Activated naive CD4-positive, alpha-beta T cell treated with Interleukin-2 at 50 U/mL for 16 hours (primary cell): Measurements from ENCODE around the gene COCH.
"Not testable (repeated sequence)": the region's sequence is repeated elsewhere in the genome, so short reads cannot be mapped to it uniquely, and the experiment has no call there.

ENCODE experiments used
- DNase-seq: peaks from one replicate; pipeline ENCODE4 v3.0.0-alpha.2; 2020

The COCH gene

DNA sequence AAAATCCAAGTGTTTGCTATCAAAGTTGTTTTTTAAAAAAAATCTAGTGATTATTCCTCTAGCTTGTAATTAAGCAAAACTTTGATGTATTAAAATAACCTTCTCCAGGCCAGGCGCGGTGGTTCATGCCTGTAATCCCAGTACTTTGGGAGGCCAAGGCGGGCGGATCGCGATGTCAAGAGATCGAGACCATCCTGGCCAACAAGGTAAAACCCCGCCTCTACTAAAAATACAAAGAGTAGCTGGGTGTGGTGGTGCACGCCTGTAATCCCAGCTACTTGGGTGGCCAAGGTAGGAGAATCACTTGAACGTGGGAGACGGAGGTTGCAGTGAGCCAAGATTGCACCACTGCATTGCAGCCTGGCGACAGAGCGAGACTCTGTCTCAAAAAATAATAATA, 59.6 kb downstream of the COCH start:
- DNase-seq, result not testable (repeated sequence)

- DNase-seq, result no peak
Observed at GRCh38 chr14:30935445-30935844, 61.1 kb downstream of the COCH start.

DNA sequence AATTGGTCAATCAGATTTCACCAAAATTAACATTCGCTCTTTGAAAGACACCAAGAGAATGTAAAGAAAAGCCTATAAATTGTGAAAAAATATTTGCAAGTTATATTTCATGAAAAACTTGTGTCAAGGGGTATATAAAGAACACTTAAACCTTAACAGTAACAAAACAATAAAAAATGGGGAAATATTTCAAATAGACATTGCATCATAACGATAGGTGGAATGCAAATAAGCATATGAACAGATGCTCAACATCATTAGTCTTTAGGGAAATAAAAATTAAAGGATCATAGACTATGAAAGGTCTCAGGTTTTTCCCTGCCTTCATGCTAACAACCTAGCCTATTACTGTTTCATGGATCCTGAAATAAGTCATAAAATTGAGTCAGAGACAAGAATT, 64.3 kb downstream of the COCH start:
- DNase-seq, result no peak
